HG03558 (cell line): Measurements from ENCODE around the gene NIPSNAP2.
"Not testable (repeated sequence)": the region's sequence is repeated elsewhere in the genome, so short reads cannot be mapped to it uniquely, and the experiment has no call there.

Source experiments
- ATAC-seq: cut with Tn5 transposase; IDR thresholded peaks from one replicate; pipeline ENCODE4 v1.9.1; 2021; ENCODE audit warnings: moderate number of reproducible peaks; ENCODE audit not compliant: unreplicated experiment; ENCODE audit errors: extremely low read depth

NIPSNAP2 gene

GRCh38 chr7:55964261-55965099, at the start of gene NIPSNAP2:
TSS of gene NIPSNAP2 (plus strand) at chr7:55964585. CDS start at chr7:55964610, 25 bp downstream.
- peak; percentile 57 for ATAC-seq

DNA sequence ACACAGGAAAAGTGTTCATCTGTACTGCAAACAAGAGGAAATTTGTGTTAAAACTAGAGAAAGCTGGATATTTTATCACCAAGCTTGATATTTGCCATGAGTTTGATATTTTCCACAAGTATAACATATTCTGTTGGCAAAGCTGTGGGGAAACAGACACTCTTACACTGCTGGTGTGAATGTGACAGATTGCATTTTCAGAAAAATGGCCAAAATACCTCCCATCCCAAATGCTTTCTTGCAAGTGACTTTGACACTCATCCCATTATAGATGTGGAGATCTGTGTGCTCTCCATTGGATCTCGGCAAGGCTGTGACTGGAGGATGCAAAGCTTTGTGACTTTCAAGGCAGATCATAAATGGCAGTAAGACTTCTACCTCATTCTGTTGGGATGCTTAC, 46.6 kb upstream of the NIPSNAP2 start:
- ATAC-seq = no peak

- ATAC-seq = no peak
Observed at GRCh38 chr7:55928006-55928767, 36.2 kb upstream of the NIPSNAP2 start.

GRCh38 chr7:55931421-55932151, 32.8 kb upstream of the NIPSNAP2 start:
- ATAC-seq = no peak

- no peak for ATAC-seq
Observed at GRCh38 chr7:55939514-55940123, 24.8 kb upstream of the NIPSNAP2 start.

DNA sequence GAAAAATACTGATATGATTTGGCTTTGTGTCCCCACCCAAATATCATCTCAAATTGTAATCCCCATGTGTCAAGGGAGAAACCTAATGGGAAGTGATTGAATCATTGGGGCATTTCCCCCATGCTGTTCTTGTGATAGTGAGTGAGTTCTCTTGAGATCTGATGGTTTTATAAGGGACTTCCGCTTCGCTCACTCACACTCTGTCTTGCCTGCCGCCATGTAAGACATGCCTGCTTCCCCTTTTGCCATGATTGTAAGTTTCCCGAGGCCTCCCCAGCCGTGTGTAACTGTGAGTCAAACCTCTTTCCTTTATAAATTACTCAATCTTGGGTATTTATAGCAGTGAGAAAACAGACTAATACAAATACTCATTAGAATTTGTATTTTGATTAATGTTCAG, 17.8 kb upstream of the NIPSNAP2 start:
- no peak for ATAC-seq

- ATAC-seq = peak; percentile 100
Observed at GRCh38 chr7:55951637-55952351, 12.6 kb upstream of the NIPSNAP2 start, which contains the start of gene MRPS17. TSS of gene MRPS17 (plus strand) at chr7:55951877. CDS start at chr7:55953196, 1,319 bp downstream.

DNA sequence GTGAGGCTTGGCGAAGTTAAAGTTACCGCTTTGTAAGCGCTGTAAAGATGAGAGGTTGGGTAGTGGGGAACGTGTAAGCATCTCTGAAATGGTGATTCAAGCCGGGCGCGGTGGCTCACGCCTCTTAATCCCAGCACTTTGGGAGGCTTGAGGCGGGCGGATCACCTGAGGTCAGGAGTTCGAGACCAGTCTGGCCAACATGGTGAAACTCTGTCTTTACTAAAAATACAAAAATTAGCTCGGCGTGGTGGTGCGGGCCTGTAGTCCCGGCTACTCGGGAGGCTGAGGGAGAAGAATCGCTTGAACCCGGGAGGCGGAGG, 12.1 kb upstream of the NIPSNAP2 start:
- ATAC-seq = not testable (repeated sequence)

GRCh38 chr7:55953707-55954475, 10.5 kb upstream of the NIPSNAP2 start:
- no peak for ATAC-seq

DNA sequence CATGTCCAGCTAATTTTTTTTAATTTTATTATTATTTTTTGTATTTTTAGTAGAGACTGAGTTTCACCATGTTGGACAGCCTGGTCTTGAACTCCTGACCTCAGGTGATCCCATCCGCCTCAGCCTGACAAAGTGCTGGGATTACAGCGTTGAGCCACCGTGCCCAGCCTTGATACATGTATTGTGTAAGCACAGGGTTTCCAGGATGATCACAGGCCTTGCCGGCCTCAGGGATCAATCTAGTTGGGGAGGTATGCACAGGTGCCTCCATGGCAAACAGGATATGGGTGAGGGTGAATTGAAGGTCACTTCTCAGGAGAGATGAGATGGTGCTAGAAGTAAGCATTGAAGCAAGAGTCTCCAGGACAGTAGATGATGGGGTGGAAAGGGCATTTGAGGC, 7.2 kb upstream of the NIPSNAP2 start:
- no peak for ATAC-seq

DNA sequence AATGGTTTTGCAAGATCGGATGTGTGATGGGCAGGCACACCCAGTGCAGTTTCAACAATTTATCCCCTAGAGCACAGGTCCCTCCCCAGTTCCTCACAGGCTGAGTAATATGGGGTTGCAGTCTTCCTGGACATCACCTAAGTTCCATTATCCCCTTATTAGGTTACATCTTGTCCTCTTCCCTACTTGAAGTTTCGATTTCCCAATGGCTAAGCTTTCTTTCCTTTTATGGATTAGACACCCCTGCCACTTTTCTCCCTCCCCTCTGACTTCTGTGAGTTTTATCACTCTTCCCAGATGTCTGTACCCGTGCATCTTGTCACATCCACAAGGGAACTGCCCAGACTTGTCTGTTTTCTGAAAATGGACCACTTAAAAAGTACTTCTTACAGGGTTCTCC, 2.4 kb upstream of the NIPSNAP2 start:
- no peak for ATAC-seq

DNA sequence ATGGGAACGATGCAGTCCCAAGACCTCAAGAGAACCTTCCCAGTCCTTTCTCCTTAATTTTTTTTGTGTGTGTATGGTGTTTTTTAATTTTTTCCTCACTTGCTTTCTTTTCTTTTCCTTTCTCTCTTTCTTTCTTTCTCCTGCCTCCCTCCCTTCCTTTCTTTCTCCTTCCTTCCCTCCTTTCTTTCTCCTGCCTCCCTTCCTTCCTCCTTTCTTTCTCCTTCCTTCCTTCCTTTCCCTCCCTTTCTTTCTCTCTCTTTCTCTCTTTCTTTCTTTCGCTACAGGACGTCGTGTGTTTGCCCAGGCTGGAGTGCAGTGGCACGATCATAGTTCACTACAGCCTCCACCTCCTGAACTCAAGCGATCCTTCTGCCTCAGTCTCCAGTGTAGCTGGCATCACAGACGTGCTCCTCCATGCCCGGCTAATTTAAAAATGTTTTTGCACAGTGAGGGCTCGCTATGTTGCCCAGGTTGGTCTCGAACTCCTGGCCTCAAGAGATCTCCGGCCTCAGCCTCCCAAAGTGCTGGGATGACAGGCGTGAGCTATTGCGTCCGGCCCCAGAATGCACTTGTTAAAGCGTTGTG, 709 bp upstream of the NIPSNAP2 start:
- no peak for ATAC-seq

GRCh38 chr7:55965100-55965470, 700 bp downstream of the NIPSNAP2 start:
- no peak for ATAC-seq

GRCh38 chr7:55965805-55966421, 1.5 kb downstream of the NIPSNAP2 start:
- no peak for ATAC-seq

- no peak for ATAC-seq
Observed at GRCh38 chr7:55966851-55967250, 2.5 kb downstream of the NIPSNAP2 start.

- ATAC-seq = no peak
Observed at GRCh38 chr7:55969391-55969790, 5.0 kb downstream of the NIPSNAP2 start.

DNA sequence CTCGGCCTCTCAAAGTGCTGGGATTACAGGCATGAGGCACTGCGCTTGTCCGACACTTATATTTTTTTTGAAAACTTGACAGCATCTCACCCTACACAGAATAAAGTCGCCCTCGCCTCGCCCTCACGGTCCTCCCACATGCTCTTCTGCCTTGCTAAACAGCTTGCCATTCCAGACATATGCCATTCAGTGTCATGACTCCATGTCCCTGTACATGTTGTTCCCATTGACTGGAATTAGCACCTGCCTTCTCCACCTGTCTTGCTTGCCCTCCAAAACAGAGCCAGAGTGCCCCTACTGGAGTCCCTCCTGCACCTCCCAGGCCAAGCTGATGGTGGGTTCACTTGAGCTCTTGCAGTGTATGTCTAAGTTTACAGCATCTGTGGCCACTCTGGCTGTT, 6.2 kb downstream of the NIPSNAP2 start:
- no peak for ATAC-seq

DNA sequence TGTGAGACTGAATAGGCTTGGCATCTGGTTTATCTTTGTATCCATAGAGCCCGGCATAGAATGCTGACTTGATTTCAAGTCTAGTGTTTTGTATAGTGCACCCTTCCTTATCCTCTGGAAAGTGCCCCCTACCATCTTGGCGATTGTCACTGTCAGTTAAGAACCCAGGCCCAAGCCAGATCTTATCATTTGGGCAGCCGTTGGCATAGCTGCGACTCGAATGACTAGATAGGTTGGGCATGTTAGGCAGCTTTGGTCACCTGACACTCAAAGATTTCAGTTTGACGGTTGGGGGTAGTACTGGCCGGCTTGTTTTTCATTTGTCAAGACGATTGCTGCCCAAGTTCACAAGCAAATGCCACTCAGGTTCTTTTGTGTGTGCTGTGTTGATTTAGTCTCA, 6.6 kb downstream of the NIPSNAP2 start:
- no peak for ATAC-seq
